CD14-positive monocyte (primary cell): ENCODE measurements around the gene MC4R. TPM values are rescaled to one million over a fixed set of nuclear protein-coding genes. Genes with fewer than 3 reads are reported as not detected.

Experiments used
- DNase-seq, 3 donors: peaks; one replicate each; pipeline ENCODE4 v3.0.0-alpha.2; 2011 to 2022
- H2AFZ ChIP-seq: 2 replicates; pipeline ENCODE4 v1.6.0; 2012; ENCODE audit warnings: mild to moderate bottlenecking, low read depth, low read length, inconsistent platforms; ENCODE audit not compliant: insufficient read depth, poor library complexity, severe bottlenecking
- H3K27ac ChIP-seq, 2 donors: 1 replicate in 1 of 2; 2 replicates in 1 of 2; pipeline ENCODE4 v1.5.1; 2012 to 2013; ENCODE audit warnings: low read length in 2 of 2, control low read depth in 1 of 2, inconsistent platforms in 1 of 2, low read depth in 1 of 2, mild to moderate bottlenecking in 1 of 2
- H3K27me3 ChIP-seq, 2 donors: one replicate each; pipeline versions ENCODE4 v1.6.0 to v1.6.1; 2011 to 2013; ENCODE audit warnings: low read length in 2 of 2; ENCODE audit not compliant: control insufficient read depth in 2 of 2, insufficient read depth in 2 of 2
- H3K36me3 ChIP-seq, 2 donors: replicated peaks in 1 of 2; 1 replicate in 1 of 2; 2 replicates in 1 of 2; pipeline versions ENCODE4 v1.5.1 to v1.6.1; 2012 to 2013; ENCODE audit warnings: low read length in 2 of 2, control low read depth in 1 of 2, inconsistent platforms in 1 of 2, mild to moderate bottlenecking in 1 of 2; ENCODE audit not compliant: insufficient read depth in 2 of 2, control insufficient read depth in 1 of 2
- H3K4me1 ChIP-seq, 2 donors: 1 replicate in 1 of 2; 2 replicates in 1 of 2; pipeline versions ENCODE4 v1.5.1 to v1.6.1; 2012 to 2013; ENCODE audit warnings: low read length in 2 of 2, control low read depth in 1 of 2, inconsistent platforms in 1 of 2, mild to moderate bottlenecking in 1 of 2, moderate library complexity in 1 of 2; ENCODE audit not compliant: insufficient read depth in 2 of 2, control insufficient read depth in 1 of 2
- H3K4me2 ChIP-seq: replicated peaks from 2 replicates; pipeline ENCODE3; 2012; ENCODE audit warnings: low read length, moderate library complexity, mild to moderate bottlenecking; ENCODE audit not compliant: poor library complexity, severe bottlenecking; ENCODE audit errors: extremely low read depth
- H3K4me3 ChIP-seq, 3 experiments: fragments of 200-600 bp in 1 of 3; sonication (generic) in 1 of 3; replicated peaks in 1 of 3; 1 replicate in 2 of 3; 2 replicates in 1 of 3; pipeline ENCODE4 v1.5.1; 2011 to 2013; ENCODE audit warnings: low read length in 3 of 3, mild to moderate bottlenecking in 3 of 3, control low read depth in 2 of 3, low read depth in 2 of 3, inconsistent platforms in 1 of 3, moderate library complexity in 1 of 3
- H3K79me2 ChIP-seq: 2 replicates; pipeline ENCODE4 v1.6.0; 2012; ENCODE audit warnings: mild to moderate bottlenecking, control low read depth, inconsistent platforms, low read length, moderate library complexity; ENCODE audit not compliant: insufficient read depth
- H3K9ac ChIP-seq: 2 replicates; pipeline ENCODE4 v1.6.0; 2017; ENCODE audit warnings: low read length, mild to moderate bottlenecking; ENCODE audit not compliant: insufficient read depth, poor library complexity, severe bottlenecking
- H3K9me3 ChIP-seq, 2 donors: replicated peaks in 1 of 2; 1 replicate in 1 of 2; 2 replicates in 1 of 2; pipeline versions ENCODE4 v1.5.1 to v1.6.1; 2012 to 2013; ENCODE audit warnings: low read length in 2 of 2, control low read depth in 1 of 2; ENCODE audit not compliant: control insufficient read depth in 1 of 2, insufficient read depth in 1 of 2
- H4K20me1 ChIP-seq: 2 replicates; pipeline ENCODE4 v1.6.0; 2012; ENCODE audit warnings: mild to moderate bottlenecking, low read length, control low read depth, moderate library complexity; ENCODE audit not compliant: insufficient read depth
- H3K27ac Mint-ChIP-seq, 7 donors: one replicate each; pipeline ENCODE4 v1.8.0; 2020; ENCODE audit warnings: mild to moderate bottlenecking in 7 of 7, mixed read lengths in 7 of 7, moderate library complexity in 6 of 7, inconsistent platforms in 2 of 7
- H3K27me3 Mint-ChIP-seq, 3 donors: one replicate each; pipeline ENCODE4 v1.8.0; 2021 to 2022; ENCODE audit warnings: low read depth in 3 of 3, mild to moderate bottlenecking in 3 of 3, mixed read lengths in 3 of 3, moderate library complexity in 3 of 3, inconsistent platforms in 1 of 3
- H3K36me3 Mint-ChIP-seq, 2 donors: one replicate each; pipeline ENCODE4 v1.8.0; 2020; ENCODE audit warnings: mixed read lengths in 2 of 2, inconsistent platforms in 1 of 2, mild to moderate bottlenecking in 1 of 2
- H3K4me1 Mint-ChIP-seq: one replicate; pipeline ENCODE4 v1.8.0; 2020; ENCODE audit warnings: mild to moderate bottlenecking, mixed read lengths
- H3K4me3 Mint-ChIP-seq, 2 donors: one replicate each; pipeline ENCODE4 v1.8.0; 2020; ENCODE audit warnings: mild to moderate bottlenecking in 2 of 2, mixed read lengths in 2 of 2, moderate library complexity in 1 of 2
- H3K9me3 Mint-ChIP-seq, 7 donors: one replicate each; pipeline ENCODE4 v1.8.0; 2020 to 2022; ENCODE audit warnings: mixed read lengths in 7 of 7, mild to moderate bottlenecking in 6 of 7, moderate library complexity in 6 of 7, inconsistent platforms in 2 of 7
- WGBS: methylation state at CpG from one replicate; pipeline ENCODE4 v1.1.5; 2013; ENCODE audit warnings: missing lambda C conversion rate; ENCODE audit not compliant: insufficient coverage; 5-methylcytosine and 5-hydroxymethylcytosine counted together
- intact Hi-C, 2 donors: fragments of 100-400 bp; cut with micrococcal nuclease; formaldehyde crosslinking; loops; one replicate each; pipeline versions ENCODE4 v1.15.0 to v1.15.1; 2023
- polyA plus RNA-seq, 3 donors: library from polyadenylated mRNA; depleted of rRNA in 1 of 3; unstranded in 2 of 3; stranded (reverse) in 1 of 3; fragments of 300-500 nt in 2 of 3; fragments of >200 nt in 1 of 3; fragmentation: Illumina TruSeq in 2 of 3; gene quantifications; 1 replicate in 2 of 3; 2 replicates in 1 of 3; pipeline ENCODE4 v1.2.3, GENCODE V29; 2012 to 2021
- TF ChIP-seq, protein P1 (sequence below): fragments of 200-600 bp; IDR thresholded peaks from one replicate; pipeline ENCODE4 v1.8.0; 2022; ENCODE audit warnings: antibody characterized with exemption, mild to moderate bottlenecking

Gene MC4R
- polyA plus RNA-seq, 3 donors: not detected

DNA sequence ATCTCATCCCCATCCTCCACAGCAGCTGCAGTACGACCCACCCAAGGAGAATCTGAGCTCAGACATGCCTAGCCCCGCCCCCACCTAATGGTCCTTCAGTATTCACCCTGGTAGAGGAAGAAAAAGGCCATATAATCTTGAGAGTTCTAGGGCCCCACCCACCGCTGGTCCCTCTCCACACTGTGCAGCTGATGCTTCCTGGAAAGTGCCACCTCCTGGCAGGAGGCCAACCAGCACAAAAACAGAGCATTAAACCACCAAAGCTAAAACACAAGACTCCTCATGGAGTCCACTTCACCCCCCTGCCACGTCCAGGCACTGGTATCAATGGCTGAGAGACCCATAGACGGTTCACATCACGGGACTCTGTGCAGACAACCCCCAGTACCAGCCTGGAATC is 40.7 kb downstream of the MC4R start:
- Histone ChIP-seq H3K4me2 (no peak overlapping the region), H3K4me3 (no peak overlapping the region), H3K36me3 (no peaks in the 10 kb centered on the region), H3K79me2 (no peaks in the 10 kb centered on the region), H3K9me3 (peaks cover 8% of the 10 kb centered on the region in 2 donors), H3K27me3 (no peaks in the 10 kb centered on the region), H3K9ac (no peak overlapping the region), H4K20me1 (no peaks in the 10 kb centered on the region), H3K27ac (no peak overlapping the region), H2AFZ (no peak overlapping the region), H3K4me1 (no peaks in the 10 kb centered on the region)
- Mint-ChIP-seq H3K9me3 (peaks cover 1 to 11% (median 4%) of the 10 kb centered on the region in 7 donors), H3K4me3 (no peak overlapping the region), H3K27me3 (peaks cover 0 to 1% (median 0%) of the 10 kb centered on the region in 3 donors), H3K36me3 (no peaks in the 10 kb centered on the region), H3K27ac (no peak overlapping the region), H3K4me1 (no peaks in the 10 kb centered on the region)
- 100% methylated on average over 1 of the region's 6 CpGs for WGBS
- no peak for DNase-seq
- intact Hi-C loops: no loop called here
- TF ChIP-seq, protein P1, sequence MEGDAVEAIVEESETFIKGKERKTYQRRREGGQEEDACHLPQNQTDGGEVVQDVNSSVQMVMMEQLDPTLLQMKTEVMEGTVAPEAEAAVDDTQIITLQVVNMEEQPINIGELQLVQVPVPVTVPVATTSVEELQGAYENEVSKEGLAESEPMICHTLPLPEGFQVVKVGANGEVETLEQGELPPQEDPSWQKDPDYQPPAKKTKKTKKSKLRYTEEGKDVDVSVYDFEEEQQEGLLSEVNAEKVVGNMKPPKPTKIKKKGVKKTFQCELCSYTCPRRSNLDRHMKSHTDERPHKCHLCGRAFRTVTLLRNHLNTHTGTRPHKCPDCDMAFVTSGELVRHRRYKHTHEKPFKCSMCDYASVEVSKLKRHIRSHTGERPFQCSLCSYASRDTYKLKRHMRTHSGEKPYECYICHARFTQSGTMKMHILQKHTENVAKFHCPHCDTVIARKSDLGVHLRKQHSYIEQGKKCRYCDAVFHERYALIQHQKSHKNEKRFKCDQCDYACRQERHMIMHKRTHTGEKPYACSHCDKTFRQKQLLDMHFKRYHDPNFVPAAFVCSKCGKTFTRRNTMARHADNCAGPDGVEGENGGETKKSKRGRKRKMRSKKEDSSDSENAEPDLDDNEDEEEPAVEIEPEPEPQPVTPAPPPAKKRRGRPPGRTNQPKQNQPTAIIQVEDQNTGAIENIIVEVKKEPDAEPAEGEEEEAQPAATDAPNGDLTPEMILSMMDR: no peak

DNA sequence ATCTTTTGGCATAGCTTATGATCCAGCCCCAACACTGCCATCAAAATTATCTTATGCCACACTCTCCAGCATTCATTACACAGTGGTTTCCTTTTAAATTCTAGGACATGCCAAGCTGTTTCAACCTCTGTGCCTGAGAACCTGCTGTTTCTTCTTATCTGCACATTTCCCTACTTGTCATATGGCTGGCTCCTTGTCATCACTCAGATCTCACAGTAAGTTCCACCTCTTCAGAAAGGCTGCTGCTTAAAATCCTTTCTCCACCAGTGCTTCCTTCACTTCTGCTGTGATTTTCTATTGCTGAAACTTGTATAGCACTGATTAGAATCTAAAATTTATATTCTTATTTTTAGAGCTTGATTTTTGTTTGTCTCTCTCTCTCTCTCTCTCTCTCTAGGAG is 43.4 kb downstream of the MC4R start:
- Mint-ChIP-seq H3K4me3 (no peak overlapping the region), H3K36me3 (no peaks in the 10 kb centered on the region), H3K27ac (no peak overlapping the region), H3K4me1 (no peaks in the 10 kb centered on the region), H3K27me3 (peaks cover 0 to 1% (median 0%) of the 10 kb centered on the region in 3 donors), H3K9me3 (peaks cover 1 to 9% (median 4%) of the 10 kb centered on the region in 7 donors)
- Histone ChIP-seq H3K27ac (no peak overlapping the region), H3K36me3 (no peaks in the 10 kb centered on the region), H3K9me3 (peaks cover 8% of the 10 kb centered on the region in 2 donors), H3K4me1 (no peaks in the 10 kb centered on the region), H3K27me3 (no peaks in the 10 kb centered on the region), H3K79me2 (no peaks in the 10 kb centered on the region), H3K4me2 (no peak overlapping the region), H3K4me3 (no peak overlapping the region), H2AFZ (no peak overlapping the region), H3K9ac (no peak overlapping the region), H4K20me1 (no peaks in the 10 kb centered on the region)
- intact Hi-C loops: no loop called here
- no peak for DNase-seq
- TF ChIP-seq, protein P1: no peak
